HepG2 (cell line): Measurements from ENCODE around the gene UCKL1. TPM values are rescaled to one million over a fixed set of nuclear protein-coding genes. Genes with fewer than 3 reads are reported as not detected.

Experiments
- ATAC-seq: fragments of 200-7000 bp; cut with Tn5 transposase; 3 replicates; pipeline ENCODE4 v1.9.1; 2020; ENCODE audit warnings: mild to moderate bottlenecking, moderate library complexity
- BruUV-seq: library from RNA; stranded (reverse); fragments of 400-500 nt; replicated peaks from 2 replicates; lab custom pipeline; 2021; lab: Mats Ljungman, UMichigan
- CTCF ChIA-PET: fragments of 300-600 bp; formaldehyde crosslinking; extraction: SDS; loops from one replicate; lab custom pipeline; 2021; ENCODE audit warnings: low total read pairs, inconsistent platforms, low intra/inter-chr PET ratio; lab: Yijun Ruan, JAX
- POLR2A ChIA-PET: fragments of 350-600 bp; sonication (Branson Sonifier 250); formaldehyde crosslinking; loops from one replicate; lab custom pipeline; 2020; ENCODE audit warnings: antibody characterized with exemption, inconsistent platforms; lab: Yijun Ruan, JAX
- DNase-seq: peaks from one replicate; pipeline ENCODE4 v3.0.0-alpha.2; 2015; ENCODE audit warnings: low spot score
- FAIRE-seq: peaks from 3 replicates; lab custom pipeline; 2011; peaks lifted over from hg19 to GRCh38; lab: Jason Lieb, UNC
- H2AFZ ChIP-seq: one replicate; pipeline ENCODE4 v1.6.1; 2011; ENCODE audit warnings: low read length, inconsistent platforms
- H3K27ac ChIP-seq: fragments of 300-600 bp; 3 replicates; pipeline ENCODE4 v1.8.0; 2011; ENCODE audit warnings: mixed run types, mild to moderate bottlenecking, mixed read lengths, low read length, inconsistent platforms; ENCODE audit not compliant: insufficient read depth; ENCODE audit errors: extremely low read length
- H3K27me3 ChIP-seq, 2 experiments: fragments of 200-600 bp in 1 of 2; 2 replicates in 1 of 2; 3 replicates in 1 of 2; pipeline versions ENCODE4 v1.6.0 to v1.8.0; 2011; ENCODE audit warnings: low read length in 2 of 2, mild to moderate bottlenecking in 2 of 2, moderate library complexity in 2 of 2, inconsistent platforms in 1 of 2; ENCODE audit not compliant: insufficient read depth in 2 of 2, control insufficient read depth in 1 of 2
- H3K36me3 ChIP-seq, 2 experiments: fragments of 200-600 bp in 1 of 2; replicated peaks in 1 of 2; 2 replicates in 1 of 2; 3 replicates in 1 of 2; pipeline versions ENCODE4 v1.5.1 to v1.8.0; 2011; ENCODE audit warnings: low read length in 2 of 2, inconsistent platforms in 1 of 2; ENCODE audit not compliant: insufficient read depth in 2 of 2, control insufficient read depth in 1 of 2
- H3K4me1 ChIP-seq: 2 replicates; pipeline ENCODE4 v1.5.1; 2012; ENCODE audit warnings: low read length, inconsistent platforms; ENCODE audit not compliant: insufficient read depth
- H3K4me2 ChIP-seq: 2 replicates; pipeline ENCODE4 v1.6.0; 2011; ENCODE audit warnings: low read depth, low read length, inconsistent platforms
- H3K4me3 ChIP-seq, 3 experiments: fragments of 200-600 bp in 1 of 3; sonication (generic), shearing (Covaris generic) in 1 of 3; replicated peaks in 1 of 3; 2 replicates each; pipeline ENCODE4 v1.5.1; 2011 to 2016; ENCODE audit warnings: low read length in 3 of 3, inconsistent platforms in 2 of 3, low read depth in 2 of 3, mild to moderate bottlenecking in 2 of 3, control low read depth in 1 of 3, mixed read lengths in 1 of 3; ENCODE audit not compliant: insufficient read depth in 1 of 3
- H3K79me2 ChIP-seq: one replicate; pipeline ENCODE4 v1.6.1; 2011; ENCODE audit warnings: low read length, inconsistent platforms; ENCODE audit not compliant: insufficient read depth
- H3K9ac ChIP-seq: 2 replicates; pipeline ENCODE4 v1.6.0; 2011; ENCODE audit warnings: mild to moderate bottlenecking, low read depth, low read length, inconsistent platforms; ENCODE audit not compliant: insufficient read depth
- H3K9me3 ChIP-seq: 2 replicates; pipeline ENCODE4 v1.5.1; 2012; ENCODE audit warnings: mild to moderate bottlenecking, low read length
- H4K20me1 ChIP-seq: 2 replicates; pipeline ENCODE4 v1.6.0; 2011; ENCODE audit warnings: inconsistent platforms, mild to moderate bottlenecking, low read length, moderate library complexity; ENCODE audit not compliant: insufficient read depth
- BCL6 ChIP-seq: IDR thresholded peaks from 2 replicates; pipeline ENCODE4 v1.6.1; 2016; ENCODE audit warnings: missing genetic modification reagents, missing compliant biosample characterization
- HNF4G ChIP-seq, 2 experiments: sonication (generic) in 1 of 2; formaldehyde crosslinking in 1 of 2; IDR thresholded peaks; 2 replicates each; pipeline versions ENCODE4 v1.4.0 to v1.6.1; 2011 to 2020; ENCODE audit warnings: borderline replicate concordance in 2 of 2, low read depth in 2 of 2, mild to moderate bottlenecking in 2 of 2, low read length in 1 of 2, missing genetic modification reagents in 1 of 2, moderate library complexity in 1 of 2
- JUNB ChIP-seq: sonication (generic); formaldehyde crosslinking; IDR thresholded peaks from 2 replicates; pipeline ENCODE4 v1.8.0; 2022; ENCODE audit warnings: missing genetic modification reagents, mild to moderate bottlenecking, borderline replicate concordance
- MEIS2 ChIP-seq: sonication (generic); formaldehyde crosslinking; IDR thresholded peaks from 2 replicates; pipeline ENCODE4 v1.9.0; 2021; ENCODE audit warnings: mild to moderate bottlenecking, missing genetic modification reagents
- NFE2L1 ChIP-seq: sonication (generic); formaldehyde crosslinking; IDR thresholded peaks from 2 replicates; pipeline ENCODE4 v1.4.0; 2020; ENCODE audit warnings: missing genetic modification reagents, mild to moderate bottlenecking, borderline replicate concordance
- ZFP37 ChIP-seq: sonication (generic); formaldehyde crosslinking; IDR thresholded peaks from 2 replicates; pipeline ENCODE4 v1.4.0; 2020; ENCODE audit warnings: missing genetic modification reagents, borderline replicate concordance
- ZNF121 ChIP-seq: sonication (generic); formaldehyde crosslinking; IDR thresholded peaks from 2 replicates; pipeline ENCODE4 v1.5.0; 2020; ENCODE audit warnings: mild to moderate bottlenecking, missing genetic modification reagents
- ZNF136 ChIP-seq: sonication (generic); formaldehyde crosslinking; IDR thresholded peaks from 2 replicates; pipeline ENCODE4 v1.8.1; 2022; ENCODE audit warnings: low read depth, mild to moderate bottlenecking, moderate library complexity, missing genetic modification reagents
- ZNF30 ChIP-seq: sonication (generic); formaldehyde crosslinking; IDR thresholded peaks from 2 replicates; pipeline ENCODE4 v1.5.0; 2020; ENCODE audit warnings: mild to moderate bottlenecking, missing genetic modification reagents
- ZNF333 ChIP-seq: sonication (generic); formaldehyde crosslinking; IDR thresholded peaks from 2 replicates; pipeline ENCODE4 v1.4.0; 2020; ENCODE audit warnings: mild to moderate bottlenecking, missing genetic modification reagents, borderline replicate concordance
- ZNF660 ChIP-seq: sonication (generic); formaldehyde crosslinking; IDR thresholded peaks from 2 replicates; pipeline ENCODE4 v1.5.1; 2020; ENCODE audit warnings: mild to moderate bottlenecking, low read depth, missing genetic modification reagents, borderline replicate concordance
- WGBS: methylation state at CpG from one replicate; pipeline ENCODE4 v1.1.6; 2017; ENCODE audit warnings: low lambda C conversion rate; 5-methylcytosine and 5-hydroxymethylcytosine counted together
- in situ Hi-C: cut with HindIII; loops from 2 replicates; pipeline ENCODE4 v1.10.0; 2017; ENCODE audit warnings: low pct_unique_long_range_greater_than_20kb; ENCODE audit not compliant: extremely low pct_ligation_motif_present
- intact Hi-C: fragments of 100-400 bp; cut with micrococcal nuclease; formaldehyde crosslinking; loops from one replicate; pipeline ENCODE4 v1.10.0; 2022; ENCODE audit not compliant: unreplicated experiment
- polyA plus RNA-seq, 8 experiments: library from polyadenylated mRNA; depleted of rRNA in 3 of 8; stranded (reverse) in 7 of 8; unstranded in 1 of 8; fragments of >200 nt; fragmentation: Illumina TruSeq in 4 of 8; extraction: Trizol in 4 of 8; gene quantifications; 2 replicates each; pipeline versions ENCODE4 v1.2.1 to v1.2.3, GENCODE V29; 2011 to 2016; ENCODE audit warnings: low read depth in 4 of 8, missing spikeins in 1 of 8, mixed read lengths in 1 of 8; ENCODE audit not compliant: insufficient read depth in 1 of 8
- total RNA-seq, 5 experiments: library from RNA; depleted of rRNA; stranded (reverse); fragments of >200 nt; fragmentation: Illumina TruSeq; extraction: Trizol; gene quantifications; 2 replicates each; pipeline ENCODE4 v1.2.3, GENCODE V29; 2016; ENCODE audit warnings: low read depth in 1 of 5
- TF ChIP-seq, protein P1 (sequence below): sonication (generic); formaldehyde crosslinking; IDR thresholded peaks from 2 replicates; pipeline ENCODE4 v1.8.0; 2022; ENCODE audit warnings: mild to moderate bottlenecking, missing genetic modification reagents; ENCODE audit not compliant: insufficient replicate concordance
- TF ChIP-seq, protein P2 (sequence below): sonication (generic); formaldehyde crosslinking; IDR thresholded peaks from 2 replicates; pipeline ENCODE4 v1.8.1; 2023; ENCODE audit warnings: mild to moderate bottlenecking, inconsistent platforms, moderate library complexity, missing genetic modification reagents, borderline replicate concordance
- TF ChIP-seq, protein P3 (sequence below), 2 experiments: sonication (generic) in 1 of 2; formaldehyde crosslinking in 1 of 2; IDR thresholded peaks; 2 replicates each; pipeline versions ENCODE4 v1.6.1 to v1.9.0; 2014 to 2022; ENCODE audit warnings: antibody characterized with exemption in 1 of 2, borderline replicate concordance in 1 of 2, inconsistent platforms in 1 of 2, low read depth in 1 of 2, missing genetic modification reagents in 1 of 2

The UCKL1 gene
- total and polyA plus RNA-seq, 2 of the 13 experiments (the other 11 are each of a cell fraction or from before 2014, with no cell fraction given): 50.2 to 126 TPM

DNA sequence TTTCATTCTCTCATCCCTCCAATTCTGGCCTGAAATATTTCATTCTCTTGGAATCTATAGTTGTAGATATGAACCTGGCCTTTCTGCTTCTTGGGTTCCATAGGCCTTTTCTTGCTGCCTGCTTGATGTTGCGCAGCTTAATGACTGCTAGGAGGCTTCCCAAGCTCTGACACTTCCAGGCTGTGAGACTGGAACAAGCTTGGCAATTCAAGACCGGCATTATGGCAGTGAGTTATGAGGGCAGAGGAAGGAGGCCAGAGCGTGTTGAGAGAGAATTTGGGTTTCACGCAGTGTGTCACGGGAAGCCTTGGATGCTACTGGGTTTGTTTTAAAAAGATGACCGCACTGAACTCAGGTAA is 62.2 kb downstream of the UCKL1 start:
- CTCF ChIA-PET: no interaction called here
- intact Hi-C loops (loop anchor here (2.0 kb wide), 1 partner anchor 29 kb away; the partner anchor contains the start of gene TPD52L2), in situ Hi-C loops (no loop called here)
- no peak overlapping the region for H2AFZ ChIP-seq
- POLR2A ChIA-PET: interaction anchor here (0.7 to 4.7 kb wide), 7 partner anchors 9 to 295 kb away, joined by 3 to 71 read pairs (median 4); partner anchors contain the start of genes TPD52L2 and UCKL1
- no peaks in the 10 kb centered on the region for H3K9me3 ChIP-seq
- no peak overlapping the region for H3K27ac ChIP-seq
- H3K4me3 ChIP-seq: peak overlapping the region; percentile 65 to 82 (median 77); a peak in 5 of 6 replicates
- peak overlapping the region; percentile 94 for H3K4me2 ChIP-seq
- H3K36me3 ChIP-seq: peaks cover 22 to 37% of the 10 kb centered on the region in 2 experiments
- peaks cover 28% of the 10 kb centered on the region; the same call in 1 of the 2 replicates for H4K20me1 ChIP-seq
- ATAC-seq: no peak; the same call in 1 of the 3 replicates
- peaks cover 32% of the 10 kb centered on the region for H3K79me2 ChIP-seq
- no peaks in the 10 kb centered on the region; a peak in 1 of 5 replicates for H3K27me3 ChIP-seq
- WGBS: 50% methylated on average over 6 of the region's 6 CpGs
- no TSS peak for BruUV-seq
- DNase-seq: no peak
- FAIRE-seq: no peak
- peaks cover 34% of the 10 kb centered on the region for H3K4me1 ChIP-seq
- peak overlapping the region; percentile 59 for H3K9ac ChIP-seq
- TF ChIP-seq ZNF333 (CRISPR knock-in tag): 0 out of 2 replicates have a peak, but pooled peaks have one; percentile 15
- no peak for TF ChIP-seq MEIS2 (CRISPR knock-in tag)
- TF ChIP-seq NFE2L1: no peak
- no peak for TF ChIP-seq BCL6
- no peak for TF ChIP-seq ZNF121
- TF ChIP-seq, protein P1, sequence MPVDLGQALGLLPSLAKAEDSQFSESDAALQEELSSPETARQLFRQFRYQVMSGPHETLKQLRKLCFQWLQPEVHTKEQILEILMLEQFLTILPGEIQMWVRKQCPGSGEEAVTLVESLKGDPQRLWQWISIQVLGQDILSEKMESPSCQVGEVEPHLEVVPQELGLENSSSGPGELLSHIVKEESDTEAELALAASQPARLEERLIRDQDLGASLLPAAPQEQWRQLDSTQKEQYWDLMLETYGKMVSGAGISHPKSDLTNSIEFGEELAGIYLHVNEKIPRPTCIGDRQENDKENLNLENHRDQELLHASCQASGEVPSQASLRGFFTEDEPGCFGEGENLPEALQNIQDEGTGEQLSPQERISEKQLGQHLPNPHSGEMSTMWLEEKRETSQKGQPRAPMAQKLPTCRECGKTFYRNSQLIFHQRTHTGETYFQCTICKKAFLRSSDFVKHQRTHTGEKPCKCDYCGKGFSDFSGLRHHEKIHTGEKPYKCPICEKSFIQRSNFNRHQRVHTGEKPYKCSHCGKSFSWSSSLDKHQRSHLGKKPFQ (CRISPR knock-in tag): no peak
- TF ChIP-seq JUNB: 0 out of 2 replicates have a peak, but pooled peaks have one; percentile 38
- TF ChIP-seq ZFP37 (CRISPR knock-in tag): no peak
- no peak for TF ChIP-seq HNF4G (IDR thresholded peaks at IDR 0.05; ENCODE audit: borderline replicate concordance, low read depth, low read length)
- TF ChIP-seq HNF4G (CRISPR knock-in tag; IDR thresholded peaks at IDR 0.05; ENCODE audit: borderline replicate concordance, low read depth): no peak
- TF ChIP-seq, protein P2, sequence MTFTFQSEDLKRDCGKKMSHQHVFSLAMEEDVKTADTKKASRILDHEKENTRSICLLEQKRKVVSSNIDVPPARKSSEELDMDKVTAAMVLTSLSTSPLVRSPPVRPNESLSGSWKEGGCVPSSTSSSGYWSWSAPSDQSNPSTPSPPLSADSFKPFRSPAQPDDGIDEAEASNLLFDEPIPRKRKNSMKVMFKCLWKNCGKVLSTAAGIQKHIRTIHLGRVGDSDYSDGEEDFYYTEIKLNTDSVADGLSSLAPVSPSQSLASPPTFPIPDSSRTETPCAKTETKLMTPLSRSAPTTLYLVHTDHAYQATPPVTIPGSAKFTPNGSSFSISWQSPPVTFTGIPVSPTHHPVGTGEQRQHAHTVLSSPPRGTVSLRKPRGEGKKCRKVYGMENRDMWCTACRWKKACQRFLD (CRISPR knock-in tag): peak; percentile 15; the same call in 1 of the 2 replicates
- TF ChIP-seq, protein P3, sequence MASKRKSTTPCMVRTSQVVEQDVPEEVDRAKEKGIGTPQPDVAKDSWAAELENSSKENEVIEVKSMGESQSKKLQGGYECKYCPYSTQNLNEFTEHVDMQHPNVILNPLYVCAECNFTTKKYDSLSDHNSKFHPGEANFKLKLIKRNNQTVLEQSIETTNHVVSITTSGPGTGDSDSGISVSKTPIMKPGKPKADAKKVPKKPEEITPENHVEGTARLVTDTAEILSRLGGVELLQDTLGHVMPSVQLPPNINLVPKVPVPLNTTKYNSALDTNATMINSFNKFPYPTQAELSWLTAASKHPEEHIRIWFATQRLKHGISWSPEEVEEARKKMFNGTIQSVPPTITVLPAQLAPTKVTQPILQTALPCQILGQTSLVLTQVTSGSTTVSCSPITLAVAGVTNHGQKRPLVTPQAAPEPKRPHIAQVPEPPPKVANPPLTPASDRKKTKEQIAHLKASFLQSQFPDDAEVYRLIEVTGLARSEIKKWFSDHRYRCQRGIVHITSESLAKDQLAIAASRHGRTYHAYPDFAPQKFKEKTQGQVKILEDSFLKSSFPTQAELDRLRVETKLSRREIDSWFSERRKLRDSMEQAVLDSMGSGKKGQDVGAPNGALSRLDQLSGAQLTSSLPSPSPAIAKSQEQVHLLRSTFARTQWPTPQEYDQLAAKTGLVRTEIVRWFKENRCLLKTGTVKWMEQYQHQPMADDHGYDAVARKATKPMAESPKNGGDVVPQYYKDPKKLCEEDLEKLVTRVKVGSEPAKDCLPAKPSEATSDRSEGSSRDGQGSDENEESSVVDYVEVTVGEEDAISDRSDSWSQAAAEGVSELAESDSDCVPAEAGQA (IDR thresholded peaks at IDR 0.05; ENCODE audit: low read depth): peak; percentile 1; the same call in 1 of the 2 replicates
- TF ChIP-seq, protein P3 (CRISPR knock-in tag; IDR thresholded peaks at IDR 0.05; ENCODE audit: borderline replicate concordance): no peak
- TF ChIP-seq ZNF136 (CRISPR knock-in tag): no peak
- no peak for TF ChIP-seq ZNF660
- TF ChIP-seq ZNF30: 0 out of 2 replicates have a peak, but pooled peaks have one; percentile 27
